ENCODE data around the gene SMTNL2. TPM values are rescaled to one million over a fixed set of nuclear protein-coding genes. Genes with fewer than 3 reads are reported as not detected.
A peak's percentile ranks its signal among the peaks of the same experiment; 100 is the strongest.

The SMTNL2 gene
- total RNA-seq, 6 experiments from 2014 or later = 0.12 to 0.25 (median 0.14) TPM; not detected in 3

DNA sequence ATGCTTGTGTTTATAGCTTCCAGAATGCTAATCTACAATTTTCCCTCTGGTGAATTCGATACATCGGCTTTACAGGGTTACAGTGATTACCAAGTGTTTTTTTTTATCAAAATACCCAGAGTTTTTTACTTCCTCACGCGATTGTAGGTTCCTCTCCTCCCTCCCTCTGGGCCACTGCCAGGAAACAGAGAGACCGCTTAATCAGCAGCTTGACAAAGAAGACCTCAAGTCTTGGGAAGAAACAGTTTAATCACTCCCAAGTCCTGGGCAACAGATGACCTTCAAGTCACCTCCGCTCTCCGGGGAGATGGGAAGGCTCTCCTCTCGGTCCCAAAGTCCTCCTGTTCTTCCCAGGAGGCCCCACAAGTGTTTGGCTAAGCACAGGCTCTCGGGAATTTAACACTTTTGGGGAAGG, 23.5 kb downstream of the SMTNL2 start:
- TF ChIP-seq, protein P1, sequence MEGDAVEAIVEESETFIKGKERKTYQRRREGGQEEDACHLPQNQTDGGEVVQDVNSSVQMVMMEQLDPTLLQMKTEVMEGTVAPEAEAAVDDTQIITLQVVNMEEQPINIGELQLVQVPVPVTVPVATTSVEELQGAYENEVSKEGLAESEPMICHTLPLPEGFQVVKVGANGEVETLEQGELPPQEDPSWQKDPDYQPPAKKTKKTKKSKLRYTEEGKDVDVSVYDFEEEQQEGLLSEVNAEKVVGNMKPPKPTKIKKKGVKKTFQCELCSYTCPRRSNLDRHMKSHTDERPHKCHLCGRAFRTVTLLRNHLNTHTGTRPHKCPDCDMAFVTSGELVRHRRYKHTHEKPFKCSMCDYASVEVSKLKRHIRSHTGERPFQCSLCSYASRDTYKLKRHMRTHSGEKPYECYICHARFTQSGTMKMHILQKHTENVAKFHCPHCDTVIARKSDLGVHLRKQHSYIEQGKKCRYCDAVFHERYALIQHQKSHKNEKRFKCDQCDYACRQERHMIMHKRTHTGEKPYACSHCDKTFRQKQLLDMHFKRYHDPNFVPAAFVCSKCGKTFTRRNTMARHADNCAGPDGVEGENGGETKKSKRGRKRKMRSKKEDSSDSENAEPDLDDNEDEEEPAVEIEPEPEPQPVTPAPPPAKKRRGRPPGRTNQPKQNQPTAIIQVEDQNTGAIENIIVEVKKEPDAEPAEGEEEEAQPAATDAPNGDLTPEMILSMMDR (IDR thresholded peaks at IDR 0.05) = no peak
- no peak for TF ChIP-seq POLR2A (IDR thresholded peaks at IDR 0.05)
- intact Hi-C loops (cut with DNase I) = no loop called here
- no peaks in the 10 kb centered on the region for H3K36me3 ChIP-seq
- H3K27ac ChIP-seq = peak overlapping the region in 1 of 3 donors; percentile 43
- H3K27me3 ChIP-seq = no peaks in the 10 kb centered on the region
- H3K4me3 ChIP-seq = no peak overlapping the region
- ATAC-seq (peak; percentile 57 to 72 (median 64)), DNase-seq (peak; percentile 58 to 73 (median 70))
- H3K9me3 ChIP-seq = no peaks in the 10 kb centered on the region
- no peaks in the 10 kb centered on the region for H3K4me1 ChIP-seq
- 9% methylated on average over 9 of the region's 9 CpGs for WGBS (ENCODE audit: insufficient coverage, low coverage, low lambda C conversion rate, missing lambda C conversion rate)

DNA sequence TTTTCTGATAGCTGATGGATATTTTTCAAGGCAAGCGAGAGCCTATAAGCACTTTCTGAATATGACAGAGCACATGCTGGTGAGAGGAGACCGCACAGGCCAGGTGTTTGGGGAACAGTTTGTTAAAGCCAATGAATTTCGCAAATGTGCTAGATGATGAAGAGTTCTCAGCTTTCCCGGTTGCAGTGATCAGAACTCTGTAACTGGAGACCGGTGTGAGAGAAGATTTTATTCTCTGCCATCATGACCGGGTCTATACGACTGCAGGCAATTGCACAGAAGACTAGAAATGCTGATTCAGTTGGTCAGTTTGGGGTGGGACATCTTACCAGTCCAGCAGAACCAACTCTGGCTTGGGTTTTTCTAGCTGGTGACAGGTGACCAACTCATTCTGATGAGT, 25.4 kb downstream of the SMTNL2 start:
- no peaks in the 10 kb centered on the region for H3K4me1 ChIP-seq
- WGBS (ENCODE audit: insufficient coverage, low coverage, low lambda C conversion rate, missing lambda C conversion rate) = 79% methylated on average over 7 of the region's 7 CpGs
- DNase-seq = no peak
- H3K27me3 ChIP-seq = no peaks in the 10 kb centered on the region
- H3K9me3 ChIP-seq = no peaks in the 10 kb centered on the region
- ATAC-seq = no peak
- no peak overlapping the region for H3K27ac ChIP-seq
- intact Hi-C loops (cut with DNase I) = no loop called here
- H3K36me3 ChIP-seq = no peaks in the 10 kb centered on the region
- H3K4me3 ChIP-seq = no peak overlapping the region
- TF ChIP-seq POLR2A (IDR thresholded peaks at IDR 0.05) = no peak
- TF ChIP-seq, protein P1 (IDR thresholded peaks at IDR 0.05) = no peak

DNA sequence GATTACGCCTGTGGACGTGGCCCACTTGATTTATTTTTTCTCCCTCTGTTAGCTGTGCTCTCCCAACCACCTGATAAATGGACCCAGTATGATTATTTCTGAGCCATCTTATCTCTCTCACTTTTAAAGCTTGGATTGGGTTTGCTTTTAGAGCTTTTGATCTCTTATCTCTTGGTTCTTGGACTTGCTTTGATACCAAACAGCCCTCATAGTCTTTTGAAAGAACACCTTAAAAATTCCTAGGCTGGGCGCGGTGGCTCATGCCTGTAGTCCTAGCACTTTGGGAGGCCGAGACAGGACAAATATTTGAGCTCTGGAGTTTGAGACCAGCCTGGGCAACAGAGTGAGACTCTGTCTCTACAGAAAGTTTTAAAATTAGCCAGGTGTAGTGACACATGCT, 25.8 kb downstream of the SMTNL2 start:
- Histone ChIP-seq H3K36me3 (no peaks in the 10 kb centered on the region), H3K4me3 (no peak overlapping the region), H3K4me1 (no peaks in the 10 kb centered on the region), H3K9me3 (no peaks in the 10 kb centered on the region), H3K27ac (no peak overlapping the region), H3K27me3 (no peaks in the 10 kb centered on the region)
- intact Hi-C loops (cut with DNase I) = no loop called here
- 82% methylated on average over 5 of the region's 5 CpGs for WGBS (ENCODE audit: insufficient coverage, low coverage, low lambda C conversion rate, missing lambda C conversion rate)
- TF ChIP-seq POLR2A (IDR thresholded peaks at IDR 0.05) = no peak
- TF ChIP-seq, protein P1 (IDR thresholded peaks at IDR 0.05) = no peak
- ATAC-seq (no peak), DNase-seq (no peak)

DNA sequence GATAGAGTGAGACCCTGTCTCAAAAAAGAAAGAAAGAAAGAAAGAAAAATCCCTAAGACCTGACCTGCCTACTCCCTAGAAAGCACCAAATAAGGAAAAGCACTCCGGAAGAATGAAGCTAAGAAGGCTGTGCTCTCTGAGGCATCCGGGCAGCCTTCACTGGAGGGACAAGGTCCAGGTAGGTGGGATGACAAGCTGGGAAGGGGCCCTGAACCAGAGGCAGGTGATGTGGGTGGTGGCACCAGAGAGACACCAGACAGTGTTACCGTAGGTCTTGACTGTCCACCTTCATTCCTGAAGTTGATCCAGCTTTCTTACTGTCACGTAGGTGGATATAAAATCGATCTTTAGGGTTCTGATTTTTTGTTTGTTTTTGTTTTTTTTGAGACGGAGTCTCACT, 26.3 kb downstream of the SMTNL2 start:
- no peaks in the 10 kb centered on the region for H3K36me3 ChIP-seq
- H3K27me3 ChIP-seq = no peaks in the 10 kb centered on the region
- 71% methylated on average over 5 of the region's 6 CpGs for WGBS (ENCODE audit: insufficient coverage, low coverage, low lambda C conversion rate, missing lambda C conversion rate)
- DNase-seq = no peak
- no peak for ATAC-seq
- H3K4me1 ChIP-seq = no peaks in the 10 kb centered on the region
- TF ChIP-seq POLR2A (IDR thresholded peaks at IDR 0.05) = no peak
- TF ChIP-seq, protein P1 (IDR thresholded peaks at IDR 0.05) = no peak
- no peaks in the 10 kb centered on the region for H3K9me3 ChIP-seq
- no peak overlapping the region for H3K27ac ChIP-seq
- no peak overlapping the region for H3K4me3 ChIP-seq
- intact Hi-C loops (cut with DNase I) = no loop called here

DNA sequence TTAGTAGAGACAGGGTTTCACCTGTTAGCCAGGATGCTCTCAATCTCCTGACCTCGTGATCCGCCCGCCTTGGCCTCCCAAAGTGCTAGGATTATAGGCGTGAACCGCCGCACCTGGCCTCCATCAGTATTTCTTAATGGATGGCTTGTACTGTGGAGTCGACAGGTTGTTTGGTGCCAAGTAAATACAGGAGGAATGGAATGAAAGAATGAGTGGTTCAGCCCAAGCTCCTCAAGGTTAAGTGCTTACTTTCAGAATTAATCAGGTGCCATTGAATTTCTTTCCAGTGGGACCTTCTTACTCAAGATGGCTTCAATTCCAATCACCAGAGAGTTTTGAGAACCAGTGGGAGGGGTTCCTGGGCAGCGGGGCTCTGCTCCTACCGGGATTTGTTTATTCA, 32.1 kb downstream of the SMTNL2 start:
- Histone ChIP-seq H3K9me3 (no peaks in the 10 kb centered on the region), H3K27ac (no peak overlapping the region), H3K4me1 (no peaks in the 10 kb centered on the region), H3K27me3 (no peaks in the 10 kb centered on the region), H3K4me3 (no peak overlapping the region), H3K36me3 (no peaks in the 10 kb centered on the region)
- TF ChIP-seq, protein P1 (IDR thresholded peaks at IDR 0.05) = no peak
- no peak for TF ChIP-seq POLR2A (IDR thresholded peaks at IDR 0.05)
- WGBS (ENCODE audit: insufficient coverage, low coverage, low lambda C conversion rate, missing lambda C conversion rate) = 60% methylated on average over 1 of the region's 9 CpGs
- ATAC-seq (no peak), DNase-seq (no peak)
- intact Hi-C loops (cut with DNase I) = no loop called here

Measured in right lobe of liver (tissue), 6 donors.